ENCODE results near the gene TMEM100. TPM values are rescaled to one million over a fixed set of nuclear protein-coding genes. Genes with fewer than 3 reads are reported as not detected.

Gene TMEM100
- total RNA-seq, 1 donor from 2014 or later = 3.4 TPM

- Mint-ChIP-seq H3K36me3 (ENCODE audit: unreplicated experiment) (peaks cover 2% of the 10 kb centered on the region), H3K9me3 (ENCODE audit: unreplicated experiment) (no peaks in the 10 kb centered on the region), H3K27ac (ENCODE audit: unreplicated experiment) (no peak overlapping the region), H3K27me3 (ENCODE audit: unreplicated experiment) (peaks cover 60% of the 10 kb centered on the region), H3K4me3 (ENCODE audit: unreplicated experiment) (no peak overlapping the region), H3K4me1 (ENCODE audit: unreplicated experiment) (no peaks in the 10 kb centered on the region)
- no peak for DNase-seq (ENCODE audit: extremely low spot score, unreplicated experiment)
- no peak for TF ChIP-seq CTCF (IDR thresholded peaks at IDR 0.05)
These were observed 22.6 kb upstream of the TMEM100 start for GRCh38 chr17:55745258-55745657.

- TF ChIP-seq CTCF (IDR thresholded peaks at IDR 0.05) = no peak
- Mint-ChIP-seq H3K36me3 (ENCODE audit: unreplicated experiment) (peaks cover 2% of the 10 kb centered on the region), H3K27me3 (ENCODE audit: unreplicated experiment) (peaks cover 54% of the 10 kb centered on the region), H3K4me3 (ENCODE audit: unreplicated experiment) (no peak overlapping the region), H3K9me3 (ENCODE audit: unreplicated experiment) (no peaks in the 10 kb centered on the region), H3K27ac (ENCODE audit: unreplicated experiment) (no peak overlapping the region), H3K4me1 (ENCODE audit: unreplicated experiment) (no peaks in the 10 kb centered on the region)
- DNase-seq (ENCODE audit: extremely low spot score, unreplicated experiment) = no peak
These were observed 20.5 kb upstream of the TMEM100 start for GRCh38 chr17:55743103-55743679.

GRCh38 chr17:55742272-55743102, 19.8 kb upstream of the TMEM100 start:
- Mint-ChIP-seq H3K9me3 (ENCODE audit: unreplicated experiment) (no peaks in the 10 kb centered on the region), H3K27ac (ENCODE audit: unreplicated experiment) (no peak overlapping the region)
- DNase-seq (ENCODE audit: extremely low spot score, unreplicated experiment) = no peak

GRCh38 chr17:55741356-55741700, 18.7 kb upstream of the TMEM100 start:
- Mint-ChIP-seq H3K4me3 (ENCODE audit: unreplicated experiment) (no peak overlapping the region), H3K4me1 (ENCODE audit: unreplicated experiment) (no peaks in the 10 kb centered on the region), H3K27ac (ENCODE audit: unreplicated experiment) (no peak overlapping the region), H3K9me3 (ENCODE audit: unreplicated experiment) (no peaks in the 10 kb centered on the region), H3K36me3 (ENCODE audit: unreplicated experiment) (peaks cover 2% of the 10 kb centered on the region), H3K27me3 (ENCODE audit: unreplicated experiment) (peaks cover 40% of the 10 kb centered on the region)
- no peak for TF ChIP-seq CTCF (IDR thresholded peaks at IDR 0.05)
- DNase-seq (ENCODE audit: extremely low spot score, unreplicated experiment) = no peak

More at GRCh38 chr17:55742272-55743102, 19.8 kb upstream of the TMEM100 start:
- Mint-ChIP-seq H3K4me1 (ENCODE audit: unreplicated experiment) (no peaks in the 10 kb centered on the region), H3K36me3 (ENCODE audit: unreplicated experiment) (peaks cover 2% of the 10 kb centered on the region), H3K4me3 (ENCODE audit: unreplicated experiment) (no peak overlapping the region), H3K27me3 (ENCODE audit: unreplicated experiment) (peaks cover 51% of the 10 kb centered on the region)
- TF ChIP-seq CTCF (IDR thresholded peaks at IDR 0.05) = no peak

Data from osteocyte (in vitro differentiated cells).